Panc1 (cell line): Measurements from ENCODE around the gene APOL4. TPM values are rescaled to one million over a fixed set of nuclear protein-coding genes. Genes with fewer than 3 reads are reported as not detected.

Source experiments
- ATAC-seq: fragments of 200-7000 bp; cut with Tn5 transposase; 2 replicates; pipeline ENCODE4 v1.9.1; 2020; ENCODE audit warnings: mild to moderate bottlenecking, moderate library complexity
- BruUV-seq: library from RNA; stranded (reverse); fragments of 400-500 nt; replicated peaks from 2 replicates; lab custom pipeline; 2021; lab: Mats Ljungman, UMichigan
- CTCF ChIA-PET: fragments of 300-600 bp; sonication (Branson Sonifier 250); formaldehyde crosslinking; loops from one replicate; lab custom pipeline; 2022; ENCODE audit warnings: antibody characterized with exemption; lab: Charles Lee
- POLR2A ChIA-PET: fragments of 300-600 bp; sonication (Branson Sonifier 250); formaldehyde crosslinking; loops from one replicate; lab custom pipeline; 2022; ENCODE audit warnings: antibody characterized with exemption; lab: Charles Lee
- DNase-seq: peaks from one replicate; pipeline ENCODE4 v3.0.0-alpha.2; 2010; ENCODE audit warnings: low read depth, low spot score
- H3K27ac ChIP-seq: 2 replicates; pipeline ENCODE4 v1.5.1; 2011; ENCODE audit warnings: mild to moderate bottlenecking, low read length, inconsistent platforms
- H3K27me3 ChIP-seq: fragments of 200-500 bp; sonication (Bioruptor generic); 2 replicates; pipeline ENCODE4 v1.6.0; 2014; ENCODE audit warnings: low read length, inconsistent platforms; ENCODE audit not compliant: control insufficient read depth, insufficient read depth
- H3K36me3 ChIP-seq: fragments of 200-500 bp; sonication (Bioruptor generic); 2 replicates; pipeline ENCODE4 v1.5.1; 2014; ENCODE audit warnings: inconsistent platforms, mild to moderate bottlenecking, low read length, moderate library complexity; ENCODE audit not compliant: control insufficient read depth, insufficient read depth
- H3K4me1 ChIP-seq: 2 replicates; pipeline ENCODE4 v1.5.1; 2011; ENCODE audit warnings: inconsistent platforms, mild to moderate bottlenecking, low read length, moderate library complexity; ENCODE audit not compliant: control insufficient read depth, insufficient read depth
- H3K4me3 ChIP-seq, 2 experiments: 2 replicates each; pipeline ENCODE4 v1.5.1; 2011 to 2012; ENCODE audit warnings: low read depth in 2 of 2, low read length in 2 of 2, mild to moderate bottlenecking in 2 of 2, inconsistent platforms in 1 of 2, moderate library complexity in 1 of 2
- H3K9me3 ChIP-seq: fragments of 200-500 bp; sonication (Bioruptor generic); 2 replicates; pipeline ENCODE4 v1.5.1; 2014; ENCODE audit warnings: low read depth, mild to moderate bottlenecking, inconsistent platforms, low read length, moderate library complexity; ENCODE audit not compliant: control insufficient read depth, insufficient read depth
- POLR2AphosphoS5 ChIP-seq: IDR thresholded peaks from 2 replicates; pipeline ENCODE4 v1.6.1; 2012; ENCODE audit warnings: mild to moderate bottlenecking, low read depth, low read length, moderate library complexity
- SIN3A ChIP-seq: IDR thresholded peaks from 2 replicates; pipeline ENCODE4 v1.6.1; 2012; ENCODE audit warnings: low read depth, mild to moderate bottlenecking, low read length, moderate library complexity, borderline replicate concordance; ENCODE audit not compliant: insufficient read depth
- TCF7L2 ChIP-seq: IDR thresholded peaks from 2 replicates; pipeline ENCODE4 v1.6.1; 2011; ENCODE audit warnings: mild to moderate bottlenecking, low read depth, low read length, inconsistent platforms
- in situ Hi-C: cut with HindIII; loops from 2 replicates; pipeline ENCODE4 v1.10.0; 2016; ENCODE audit warnings: low sequenced_read_pairs, low pct_unique_long_range_greater_than_20kb
- intact Hi-C: fragments of 100-400 bp; cut with micrococcal nuclease; formaldehyde crosslinking; loops from one replicate; pipeline ENCODE4 v1.10.0; 2022; ENCODE audit not compliant: unreplicated experiment
- total RNA-seq: library from RNA; stranded (reverse); gene quantifications from one replicate; pipeline ENCODE4 v1.2.1, GENCODE V29; 2021; ENCODE audit not compliant: unreplicated experiment
- TF ChIP-seq, protein P1 (sequence below): fragments of 450-650 bp; IDR thresholded peaks from 2 replicates; pipeline ENCODE4 v1.5.1; 2017; ENCODE audit warnings: mild to moderate bottlenecking
- TF ChIP-seq, protein P2 (sequence below), 2 experiments: IDR thresholded peaks; 2 replicates each; pipeline ENCODE4 v1.6.1; 2011 to 2012; ENCODE audit warnings: low read depth in 2 of 2, control low read depth in 1 of 2, low read length in 1 of 2, mild to moderate bottlenecking in 1 of 2, moderate library complexity in 1 of 2; ENCODE audit not compliant: insufficient read depth in 1 of 2

The APOL4 gene
- total RNA-seq, 1 experiment from 2014 or later, result not detected

DNA sequence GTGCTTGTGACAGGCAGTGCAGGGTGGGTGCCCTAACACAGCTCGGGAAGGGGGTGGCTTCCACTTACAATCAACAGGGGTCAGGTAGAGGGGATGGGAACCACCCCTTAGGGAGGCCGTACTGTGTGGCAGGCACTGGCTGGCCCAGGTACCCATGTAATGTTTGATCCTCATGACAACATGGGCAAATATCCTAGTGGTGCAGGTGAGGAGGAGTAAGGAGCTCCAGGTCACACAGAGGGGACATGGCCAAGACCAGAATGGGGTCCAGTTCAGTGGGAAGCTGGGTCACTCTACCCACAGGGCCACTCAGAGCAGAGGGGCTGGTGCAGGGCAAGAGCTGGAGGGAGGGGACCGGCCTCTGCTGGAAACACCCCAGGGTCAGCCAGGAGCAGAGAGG, 3.1 kb downstream of the APOL4 start:
- no peak for ATAC-seq
- in situ Hi-C loops, result no loop called here
- CTCF ChIA-PET, result interaction anchor here (0.7 kb wide), 1 partner anchor 41 kb away, joined by 3 read pairs; the partner anchor contains the start of gene APOL2

DNA sequence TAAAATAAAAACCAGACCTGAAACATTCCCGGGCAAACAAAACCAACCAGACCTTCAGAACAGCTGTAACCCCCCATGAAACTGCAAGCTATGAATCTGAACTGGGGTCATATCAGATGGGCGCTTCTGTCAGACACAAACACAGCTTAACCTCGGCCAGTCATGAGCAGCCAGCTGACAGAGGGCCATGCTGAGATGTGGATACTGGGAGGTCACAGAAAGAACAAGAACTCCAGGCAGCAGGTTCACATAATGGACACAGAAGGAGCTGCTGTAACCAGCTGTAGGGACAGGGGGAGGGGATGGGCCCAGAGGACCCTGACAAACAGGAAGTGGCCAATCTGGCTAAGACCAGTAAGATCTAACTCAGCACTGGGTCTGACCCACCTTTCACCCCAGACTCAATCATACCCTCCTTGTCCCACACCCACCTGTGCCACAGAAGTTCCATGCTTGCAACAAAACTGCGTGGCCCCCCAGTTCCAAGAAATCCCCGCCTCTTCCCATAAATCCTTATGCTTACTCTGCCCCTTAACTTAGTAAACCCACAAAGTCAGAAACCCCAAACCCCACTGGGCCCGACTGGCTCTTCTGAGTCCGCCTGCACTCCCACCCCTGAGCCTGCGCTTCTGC, 4.0 kb downstream of the APOL4 start:
- no peak for DNase-seq
- in situ Hi-C loops, result no loop called here
- TF ChIP-seq TCF7L2, result no peak
- no peak for TF ChIP-seq SIN3A
- TF ChIP-seq, protein P1, sequence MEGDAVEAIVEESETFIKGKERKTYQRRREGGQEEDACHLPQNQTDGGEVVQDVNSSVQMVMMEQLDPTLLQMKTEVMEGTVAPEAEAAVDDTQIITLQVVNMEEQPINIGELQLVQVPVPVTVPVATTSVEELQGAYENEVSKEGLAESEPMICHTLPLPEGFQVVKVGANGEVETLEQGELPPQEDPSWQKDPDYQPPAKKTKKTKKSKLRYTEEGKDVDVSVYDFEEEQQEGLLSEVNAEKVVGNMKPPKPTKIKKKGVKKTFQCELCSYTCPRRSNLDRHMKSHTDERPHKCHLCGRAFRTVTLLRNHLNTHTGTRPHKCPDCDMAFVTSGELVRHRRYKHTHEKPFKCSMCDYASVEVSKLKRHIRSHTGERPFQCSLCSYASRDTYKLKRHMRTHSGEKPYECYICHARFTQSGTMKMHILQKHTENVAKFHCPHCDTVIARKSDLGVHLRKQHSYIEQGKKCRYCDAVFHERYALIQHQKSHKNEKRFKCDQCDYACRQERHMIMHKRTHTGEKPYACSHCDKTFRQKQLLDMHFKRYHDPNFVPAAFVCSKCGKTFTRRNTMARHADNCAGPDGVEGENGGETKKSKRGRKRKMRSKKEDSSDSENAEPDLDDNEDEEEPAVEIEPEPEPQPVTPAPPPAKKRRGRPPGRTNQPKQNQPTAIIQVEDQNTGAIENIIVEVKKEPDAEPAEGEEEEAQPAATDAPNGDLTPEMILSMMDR, result no peak
- TF ChIP-seq POLR2AphosphoS5, result no peak
- TF ChIP-seq, protein P2, sequence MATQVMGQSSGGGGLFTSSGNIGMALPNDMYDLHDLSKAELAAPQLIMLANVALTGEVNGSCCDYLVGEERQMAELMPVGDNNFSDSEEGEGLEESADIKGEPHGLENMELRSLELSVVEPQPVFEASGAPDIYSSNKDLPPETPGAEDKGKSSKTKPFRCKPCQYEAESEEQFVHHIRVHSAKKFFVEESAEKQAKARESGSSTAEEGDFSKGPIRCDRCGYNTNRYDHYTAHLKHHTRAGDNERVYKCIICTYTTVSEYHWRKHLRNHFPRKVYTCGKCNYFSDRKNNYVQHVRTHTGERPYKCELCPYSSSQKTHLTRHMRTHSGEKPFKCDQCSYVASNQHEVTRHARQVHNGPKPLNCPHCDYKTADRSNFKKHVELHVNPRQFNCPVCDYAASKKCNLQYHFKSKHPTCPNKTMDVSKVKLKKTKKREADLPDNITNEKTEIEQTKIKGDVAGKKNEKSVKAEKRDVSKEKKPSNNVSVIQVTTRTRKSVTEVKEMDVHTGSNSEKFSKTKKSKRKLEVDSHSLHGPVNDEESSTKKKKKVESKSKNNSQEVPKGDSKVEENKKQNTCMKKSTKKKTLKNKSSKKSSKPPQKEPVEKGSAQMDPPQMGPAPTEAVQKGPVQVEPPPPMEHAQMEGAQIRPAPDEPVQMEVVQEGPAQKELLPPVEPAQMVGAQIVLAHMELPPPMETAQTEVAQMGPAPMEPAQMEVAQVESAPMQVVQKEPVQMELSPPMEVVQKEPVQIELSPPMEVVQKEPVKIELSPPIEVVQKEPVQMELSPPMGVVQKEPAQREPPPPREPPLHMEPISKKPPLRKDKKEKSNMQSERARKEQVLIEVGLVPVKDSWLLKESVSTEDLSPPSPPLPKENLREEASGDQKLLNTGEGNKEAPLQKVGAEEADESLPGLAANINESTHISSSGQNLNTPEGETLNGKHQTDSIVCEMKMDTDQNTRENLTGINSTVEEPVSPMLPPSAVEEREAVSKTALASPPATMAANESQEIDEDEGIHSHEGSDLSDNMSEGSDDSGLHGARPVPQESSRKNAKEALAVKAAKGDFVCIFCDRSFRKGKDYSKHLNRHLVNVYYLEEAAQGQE (IDR thresholded peaks at IDR 0.05; ENCODE audit: insufficient read depth in 1 of 2, low read depth in 2 of 2, low read length in 1 of 2), result no peak
- Histone ChIP-seq H3K4me1 (no peaks in the 10 kb centered on the region), H3K27me3 (no peaks in the 10 kb centered on the region), H3K4me3 (no peak overlapping the region), H3K36me3 (no peaks in the 10 kb centered on the region), H3K27ac (no peak overlapping the region), H3K9me3 (no peaks in the 10 kb centered on the region)
- no TSS peak for BruUV-seq
- intact Hi-C loops, result no loop called here
- no peak for ATAC-seq
- ChIA-PET CTCF (interaction anchor here (0.7 kb wide), 1 partner anchor 42 kb away, joined by 3 read pairs; the partner anchor contains the start of gene APOL2), POLR2A (no interaction called here)

More for the DNA sequence above, 3.1 kb downstream of the APOL4 start:
- Histone ChIP-seq H3K9me3 (no peaks in the 10 kb centered on the region), H3K27me3 (no peaks in the 10 kb centered on the region), H3K4me1 (no peaks in the 10 kb centered on the region), H3K36me3 (no peaks in the 10 kb centered on the region), H3K4me3 (no peak overlapping the region), H3K27ac (no peak overlapping the region)
- BruUV-seq, result no TSS peak
- no peak for TF ChIP-seq TCF7L2
- TF ChIP-seq POLR2AphosphoS5, result no peak
- no peak for TF ChIP-seq SIN3A
- TF ChIP-seq, protein P1, result no peak
- TF ChIP-seq, protein P2 (IDR thresholded peaks at IDR 0.05; ENCODE audit: insufficient read depth in 1 of 2, low read depth in 2 of 2, low read length in 1 of 2), result no peak
- DNase-seq, result no peak
- intact Hi-C loops, result no loop called here
- POLR2A ChIA-PET, result no interaction called here
